ENCODE data around the gene TMEM236.

GRCh38 chr10:17768496-17768895, 16.5 kb downstream of the TMEM236 start:
- no peak for TF ChIP-seq POLR2A (IDR thresholded peaks at IDR 0.05; ENCODE audit: low read depth, low read length)
- no peak for TF ChIP-seq RAD21 (IDR thresholded peaks at IDR 0.05; ENCODE audit: low read length)
- TF ChIP-seq CTCF (conservative IDR thresholded peaks at IDR 0.05; ENCODE audit: low read depth, low read length), result no peak
- TF ChIP-seq SMC3 (IDR thresholded peaks at IDR 0.05; ENCODE audit: low read depth, low read length), result no peak
- no peak for TF ChIP-seq FOS (IDR thresholded peaks at IDR 0.05; ENCODE audit: low read depth, low read length)
- no peak for TF ChIP-seq USF2 (IDR thresholded peaks at IDR 0.05; ENCODE audit: low read depth, low read length)
- TF ChIP-seq NFE2L2 (IDR thresholded peaks at IDR 0.05; ENCODE audit: low read depth, low read length), result no peak
